Adrenal gland (tissue), 5 donors: Measurements from ENCODE around the gene COQ9.

Source experiments
- POLR2A ChIP-seq, 2 donors: fragments of 450-650 bp; IDR thresholded peaks; one replicate each; pipeline ENCODE4 v1.6.1; 2017; ENCODE audit warnings: antibody characterized with exemption in 2 of 2, mild to moderate bottlenecking in 2 of 2, moderate library complexity in 1 of 2
- TF ChIP-seq, protein P1 (sequence below), 6 experiments: fragments of 450-650 bp in 4 of 6; fragments of 200-600 bp in 2 of 6; sonication (generic) in 1 of 6; IDR thresholded peaks; 1 replicate in 5 of 6; 2 replicates in 1 of 6; pipeline versions ENCODE4 v1.5.1 to v1.8.0; 2016 to 2021; ENCODE audit warnings: antibody characterized with exemption in 6 of 6, mild to moderate bottlenecking in 2 of 6, moderate library complexity in 1 of 6
- donor health status: DM: no; HTN: no; CAD: no.

DNA sequence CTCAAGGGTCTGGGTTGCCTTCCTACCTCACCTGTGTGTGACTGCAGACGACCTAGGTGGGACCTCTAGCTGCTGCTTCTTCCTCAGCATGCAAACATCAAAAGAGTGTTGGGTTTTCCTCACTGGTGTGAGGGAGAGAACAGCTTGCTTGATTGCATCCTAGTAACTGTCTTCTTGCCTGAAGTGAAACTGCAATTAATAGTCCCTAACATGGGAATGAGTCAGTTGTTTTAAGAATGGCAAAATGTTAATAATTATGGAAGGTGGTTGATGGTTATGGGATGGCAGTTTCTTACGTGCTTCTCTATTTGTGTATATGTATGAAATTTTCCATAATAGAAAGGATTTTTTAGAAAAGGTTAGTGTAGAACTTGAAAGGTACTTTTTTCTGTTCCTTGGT lies 21.1 kb downstream of the COQ9 start:
- TF ChIP-seq, protein P1, sequence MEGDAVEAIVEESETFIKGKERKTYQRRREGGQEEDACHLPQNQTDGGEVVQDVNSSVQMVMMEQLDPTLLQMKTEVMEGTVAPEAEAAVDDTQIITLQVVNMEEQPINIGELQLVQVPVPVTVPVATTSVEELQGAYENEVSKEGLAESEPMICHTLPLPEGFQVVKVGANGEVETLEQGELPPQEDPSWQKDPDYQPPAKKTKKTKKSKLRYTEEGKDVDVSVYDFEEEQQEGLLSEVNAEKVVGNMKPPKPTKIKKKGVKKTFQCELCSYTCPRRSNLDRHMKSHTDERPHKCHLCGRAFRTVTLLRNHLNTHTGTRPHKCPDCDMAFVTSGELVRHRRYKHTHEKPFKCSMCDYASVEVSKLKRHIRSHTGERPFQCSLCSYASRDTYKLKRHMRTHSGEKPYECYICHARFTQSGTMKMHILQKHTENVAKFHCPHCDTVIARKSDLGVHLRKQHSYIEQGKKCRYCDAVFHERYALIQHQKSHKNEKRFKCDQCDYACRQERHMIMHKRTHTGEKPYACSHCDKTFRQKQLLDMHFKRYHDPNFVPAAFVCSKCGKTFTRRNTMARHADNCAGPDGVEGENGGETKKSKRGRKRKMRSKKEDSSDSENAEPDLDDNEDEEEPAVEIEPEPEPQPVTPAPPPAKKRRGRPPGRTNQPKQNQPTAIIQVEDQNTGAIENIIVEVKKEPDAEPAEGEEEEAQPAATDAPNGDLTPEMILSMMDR (IDR thresholded peaks at IDR 0.05), result no peak
- no peak for TF ChIP-seq POLR2A (IDR thresholded peaks at IDR 0.05)
